ENCODE results near the gene PLCL2.

- TF ChIP-seq CTCF (conservative IDR thresholded peaks at IDR 0.05; ENCODE audit: low read depth, low read length) = no peak
- no peak for TF ChIP-seq EZH2 (IDR thresholded peaks at IDR 0.05; ENCODE audit: borderline replicate concordance, low read depth, low read length, poor library complexity, severe bottlenecking)
Measured at GRCh38 chr3:17090280-17090983, 205.7 kb downstream of the PLCL2 start.
